ENCODE data around the gene ZNF784.

The ZNF784 gene

GRCh38 chr19:55660404-55660803 is 36.0 kb upstream of the ZNF784 start:
- no peak overlapping the region for H4K8ac ChIP-seq (ENCODE audit: low read length)
- H3K4me2 ChIP-seq (ENCODE audit: low read length, poor library complexity, severe bottlenecking) = no peak overlapping the region
- H2BK12ac ChIP-seq (ENCODE audit: low read length in 2 of 2) = no peak overlapping the region
- over 99% methylated on average over 12 of the region's 12 CpGs for WGBS
- no peak overlapping the region for H3K9ac ChIP-seq (ENCODE audit: low read length)
- H3K27me3 ChIP-seq (ENCODE audit: control insufficient read depth in 1 of 2, insufficient read depth in 1 of 2, low read length in 2 of 2) = no peaks in the 10 kb centered on the region
- no peak overlapping the region for H2BK15ac ChIP-seq (ENCODE audit: low read depth, poor library complexity, severe bottlenecking)
- no peaks in the 10 kb centered on the region for H3K9me3 ChIP-seq (ENCODE audit: control insufficient read depth, low read length)
- no peak overlapping the region for H2AK5ac ChIP-seq (ENCODE audit: low read length, severe bottlenecking)
- H2BK5ac ChIP-seq (ENCODE audit: low read depth, low read length, poor library complexity, severe bottlenecking) = no peak overlapping the region
- H3K23ac ChIP-seq (ENCODE audit: low read length in 2 of 2) = no peak overlapping the region
- H2BK120ac ChIP-seq (ENCODE audit: low read depth, low read length) = no peak overlapping the region
- no peak overlapping the region for H4K91ac ChIP-seq (ENCODE audit: low read length)
- H3K14ac ChIP-seq (ENCODE audit: low read length in 2 of 2) = no peak overlapping the region
- H3K4ac ChIP-seq (ENCODE audit: low read depth in 1 of 2, low read length in 2 of 2) = no peak overlapping the region
- H3K18ac ChIP-seq (ENCODE audit: low read depth in 1 of 2, low read length in 2 of 2) = no peak overlapping the region
- no peak overlapping the region for H3K4me3 ChIP-seq (ENCODE audit: insufficient read depth in 1 of 2, low read depth in 1 of 2, low read length in 2 of 2)
- peaks cover 11% of the 10 kb centered on the region for H3K79me1 ChIP-seq (replicated peaks; ENCODE audit: low read length, poor library complexity, severe bottlenecking)
- H3K36me3 ChIP-seq (ENCODE audit: control insufficient read depth in 1 of 2, insufficient read depth in 2 of 2, low read depth in 1 of 2, low read length in 2 of 2) = peaks cover 56 to 74% of the 10 kb centered on the region in 2 experiments
- H3K4me1 ChIP-seq (ENCODE audit: control insufficient read depth, insufficient read depth, low read depth, low read length) = peaks cover 27% of the 10 kb centered on the region
- DNase-seq = no peak
- no peak overlapping the region for H3K27ac ChIP-seq (ENCODE audit: low read length, poor library complexity, severe bottlenecking)
- no peak overlapping the region for H2AFZ ChIP-seq (ENCODE audit: low read depth, low read length)

GRCh38 chr19:55659822-55660221 is 35.5 kb upstream of the ZNF784 start:
- Histone ChIP-seq H3K9me3 (ENCODE audit: control insufficient read depth, low read length) (no peaks in the 10 kb centered on the region), H4K91ac (ENCODE audit: low read length) (no peak overlapping the region), H3K23ac (ENCODE audit: low read length in 2 of 2) (no peak overlapping the region), H2BK12ac (ENCODE audit: low read length in 2 of 2) (no peak overlapping the region), H3K4ac (ENCODE audit: low read depth in 1 of 2, low read length in 2 of 2) (no peak overlapping the region), H3K9ac (ENCODE audit: low read length) (peak overlapping the region; percentile 72), H3K36me3 (ENCODE audit: control insufficient read depth in 1 of 2, insufficient read depth in 2 of 2, low read depth in 1 of 2, low read length in 2 of 2) (peaks cover 52 to 70% of the 10 kb centered on the region in 2 experiments), H3K14ac (ENCODE audit: low read length in 2 of 2) (no peak overlapping the region), H3K4me3 (ENCODE audit: insufficient read depth in 1 of 2, low read depth in 1 of 2, low read length in 2 of 2) (no peak overlapping the region), H3K79me1 (replicated peaks; ENCODE audit: low read length, poor library complexity, severe bottlenecking) (peaks cover 11% of the 10 kb centered on the region), H3K27me3 (ENCODE audit: control insufficient read depth in 1 of 2, insufficient read depth in 1 of 2, low read length in 2 of 2) (no peaks in the 10 kb centered on the region), H2BK120ac (ENCODE audit: low read depth, low read length) (no peak overlapping the region), H4K8ac (ENCODE audit: low read length) (no peak overlapping the region), H2BK5ac (ENCODE audit: low read depth, low read length, poor library complexity, severe bottlenecking) (no peak overlapping the region), H3K27ac (ENCODE audit: low read length, poor library complexity, severe bottlenecking) (no peak overlapping the region), H2BK15ac (ENCODE audit: low read depth, poor library complexity, severe bottlenecking) (no peak overlapping the region), H3K4me2 (ENCODE audit: low read length, poor library complexity, severe bottlenecking) (no peak overlapping the region), H3K18ac (ENCODE audit: low read depth in 1 of 2, low read length in 2 of 2) (no peak overlapping the region), H3K4me1 (ENCODE audit: control insufficient read depth, insufficient read depth, low read depth, low read length) (peaks cover 27% of the 10 kb centered on the region), H2AK5ac (ENCODE audit: low read length, severe bottlenecking) (no peak overlapping the region), H2AFZ (ENCODE audit: low read depth, low read length) (no peak overlapping the region)
- WGBS = 100% methylated on average over 4 of the region's 9 CpGs
- no peak for DNase-seq

- H3K4me3 ChIP-seq (ENCODE audit: insufficient read depth in 1 of 2, low read depth in 1 of 2, low read length in 2 of 2) = peak overlapping the region in 1 of 2 experiments; percentile 59
- H2BK5ac ChIP-seq (ENCODE audit: low read depth, low read length, poor library complexity, severe bottlenecking) = no peak overlapping the region
- no peaks in the 10 kb centered on the region for H3K9me3 ChIP-seq (ENCODE audit: control insufficient read depth, low read length)
- no peak overlapping the region for H2AFZ ChIP-seq (ENCODE audit: low read depth, low read length)
- H3K4me2 ChIP-seq (ENCODE audit: low read length, poor library complexity, severe bottlenecking) = peak overlapping the region; percentile 25
- no peak overlapping the region for H3K14ac ChIP-seq (ENCODE audit: low read length in 2 of 2)
- H3K36me3 ChIP-seq (ENCODE audit: control insufficient read depth in 1 of 2, insufficient read depth in 2 of 2, low read depth in 1 of 2, low read length in 2 of 2) = peaks cover 44 to 61% of the 10 kb centered on the region in 2 experiments
- no peak overlapping the region for H3K18ac ChIP-seq (ENCODE audit: low read depth in 1 of 2, low read length in 2 of 2)
- H4K91ac ChIP-seq (ENCODE audit: low read length) = no peak overlapping the region
- no peak overlapping the region for H2AK5ac ChIP-seq (ENCODE audit: low read length, severe bottlenecking)
- no peak overlapping the region for H3K27ac ChIP-seq (ENCODE audit: low read length, poor library complexity, severe bottlenecking)
- H4K8ac ChIP-seq (ENCODE audit: low read length) = no peak overlapping the region
- H3K23ac ChIP-seq (ENCODE audit: low read length in 2 of 2) = peak overlapping the region in 1 of 2 experiments; percentile 9
- H3K9ac ChIP-seq (ENCODE audit: low read length) = peak overlapping the region; percentile 72
- peaks cover 27% of the 10 kb centered on the region for H3K4me1 ChIP-seq (ENCODE audit: control insufficient read depth, insufficient read depth, low read depth, low read length)
- no peak overlapping the region for H3K4ac ChIP-seq (ENCODE audit: low read depth in 1 of 2, low read length in 2 of 2)
- H2BK15ac ChIP-seq (ENCODE audit: low read depth, poor library complexity, severe bottlenecking) = no peak overlapping the region
- H2BK12ac ChIP-seq (ENCODE audit: low read length in 2 of 2) = no peak overlapping the region
- peaks cover 10% of the 10 kb centered on the region for H3K79me1 ChIP-seq (replicated peaks; ENCODE audit: low read length, poor library complexity, severe bottlenecking)
- H3K27me3 ChIP-seq (ENCODE audit: control insufficient read depth in 1 of 2, insufficient read depth in 1 of 2, low read length in 2 of 2) = no peaks in the 10 kb centered on the region
- no peak for DNase-seq
- 97% methylated on average over 37 of the region's 37 CpGs for WGBS
- H2BK120ac ChIP-seq (ENCODE audit: low read depth, low read length) = no peak overlapping the region
Measured at GRCh38 chr19:55658846-55659459, 34.6 kb upstream of the ZNF784 start.

- no peak overlapping the region for H2AFZ ChIP-seq (ENCODE audit: low read depth, low read length)
- H3K9me3 ChIP-seq (ENCODE audit: control insufficient read depth, low read length) = no peaks in the 10 kb centered on the region
- H3K4me3 ChIP-seq (ENCODE audit: insufficient read depth in 1 of 2, low read depth in 1 of 2, low read length in 2 of 2) = peak overlapping the region in 1 of 2 experiments; percentile 92
- DNase-seq = no peak
- H3K36me3 ChIP-seq (ENCODE audit: control insufficient read depth in 1 of 2, insufficient read depth in 2 of 2, low read depth in 1 of 2, low read length in 2 of 2) = peaks cover 31 to 53% of the 10 kb centered on the region in 2 experiments
- no peak overlapping the region for H2AK5ac ChIP-seq (ENCODE audit: low read length, severe bottlenecking)
- no peak overlapping the region for H3K23ac ChIP-seq (ENCODE audit: low read length in 2 of 2)
- WGBS = 73% methylated on average over 18 of the region's 18 CpGs
- H3K14ac ChIP-seq (ENCODE audit: low read length in 2 of 2) = no peak overlapping the region
- H2BK5ac ChIP-seq (ENCODE audit: low read depth, low read length, poor library complexity, severe bottlenecking) = no peak overlapping the region
- H3K27me3 ChIP-seq (ENCODE audit: control insufficient read depth in 1 of 2, insufficient read depth in 1 of 2, low read length in 2 of 2) = no peaks in the 10 kb centered on the region
- no peak overlapping the region for H3K18ac ChIP-seq (ENCODE audit: low read depth in 1 of 2, low read length in 2 of 2)
- no peak overlapping the region for H2BK15ac ChIP-seq (ENCODE audit: low read depth, poor library complexity, severe bottlenecking)
- H4K8ac ChIP-seq (ENCODE audit: low read length) = no peak overlapping the region
- H3K4me1 ChIP-seq (ENCODE audit: control insufficient read depth, insufficient read depth, low read depth, low read length) = peaks cover 30% of the 10 kb centered on the region
- H3K79me1 ChIP-seq (replicated peaks; ENCODE audit: low read length, poor library complexity, severe bottlenecking) = peaks cover 10% of the 10 kb centered on the region
- peak overlapping the region; percentile 99 for H3K9ac ChIP-seq (ENCODE audit: low read length)
- no peak overlapping the region for H2BK12ac ChIP-seq (ENCODE audit: low read length in 2 of 2)
- no peak overlapping the region for H4K91ac ChIP-seq (ENCODE audit: low read length)
- no peak overlapping the region for H2BK120ac ChIP-seq (ENCODE audit: low read depth, low read length)
- no peak overlapping the region for H3K4ac ChIP-seq (ENCODE audit: low read depth in 1 of 2, low read length in 2 of 2)
- peak overlapping the region; percentile 19 for H3K27ac ChIP-seq (ENCODE audit: low read length, poor library complexity, severe bottlenecking)
- peak overlapping the region; percentile 0 for H3K4me2 ChIP-seq (ENCODE audit: low read length, poor library complexity, severe bottlenecking)
Measured at GRCh38 chr19:55656988-55657747, 32.8 kb upstream of the ZNF784 start.

Measured in mesenchymal stem cell (in vitro differentiated cells and primary cell).